RWPE1 (cell line): Measurements from ENCODE around the gene CNOT1.
"Not testable (repeated sequence)": the region's sequence is repeated elsewhere in the genome, so short reads cannot be mapped to it uniquely, and the experiment has no call there.

Source experiments
- CTCF ChIA-PET: fragments of 350-600 bp; sonication (Branson Sonifier 250); formaldehyde crosslinking; extraction: SDS; loops from one replicate; lab custom pipeline; 2021; lab: Yijun Ruan, JAX
- POLR2A ChIA-PET: fragments of 400-600 bp; formaldehyde crosslinking; extraction: SDS; loops from one replicate; lab custom pipeline; 2020; ENCODE audit warnings: antibody characterized with exemption; ENCODE audit not compliant: low non-redundant PET; lab: Yijun Ruan, JAX
- DNase-seq: peaks from one replicate; pipeline ENCODE4 v3.0.0; 2012; ENCODE audit warnings: low spot score
- H3K27ac ChIP-seq: fragments of 450-650 bp; 2 replicates; pipeline ENCODE4 v1.5.1; 2017
- CTCF ChIP-seq: fragments of 450-650 bp; conservative IDR thresholded peaks from 2 replicates; pipeline ENCODE4 v1.5.1; 2017; ENCODE audit warnings: low read depth, mild to moderate bottlenecking

The CNOT1 gene

GRCh38 chr16:58661199-58661830, 31.7 kb upstream of the CNOT1 start:
- POLR2A ChIA-PET: no interaction called here
- CTCF ChIA-PET: interaction anchor here (0.6 to 0.8 kb wide), 2 partner anchors 33 to 83 kb away, joined by 3 to 4 read pairs; no protein-coding TSS in a partner anchor
- DNase-seq: peak; percentile 86
- TF ChIP-seq CTCF: peak; percentile 75
- H3K27ac ChIP-seq: no peak overlapping the region

- H3K27ac ChIP-seq, POLR2A ChIA-PET, DNase-seq: not testable (repeated sequence)
- CTCF ChIA-PET: interaction anchor here (0.7 kb wide), 1 partner anchor 147 kb away, joined by 7 read pairs; no protein-coding TSS in a partner anchor
Measured at GRCh38 chr16:58659911-58660310, 30.3 kb upstream of the CNOT1 start.

- no peak for TF ChIP-seq CTCF
- H3K27ac ChIP-seq: no peak overlapping the region
- CTCF ChIA-PET: no interaction called here
- POLR2A ChIA-PET: interaction anchor here (0.6 kb wide), 1 partner anchor 41 kb away, joined by 3 read pairs; no protein-coding TSS in a partner anchor
- DNase-seq: no peak
Measured at GRCh38 chr16:58658796-58659211, 29.2 kb upstream of the CNOT1 start.

- ChIA-PET POLR2A (interaction anchor here (0.7 kb wide), 1 partner anchor 11 kb away, joined by 10 read pairs; no protein-coding TSS in a partner anchor), CTCF (interaction anchor here (0.6 kb wide), 1 partner anchor 9 kb away, joined by 3 read pairs; no protein-coding TSS in a partner anchor)
- no peak for DNase-seq
- no peak overlapping the region for H3K27ac ChIP-seq
- no peak for TF ChIP-seq CTCF
Measured at GRCh38 chr16:58656899-58657298, 27.3 kb upstream of the CNOT1 start.

GRCh38 chr16:58655215-58655596, 25.6 kb upstream of the CNOT1 start:
- ChIA-PET POLR2A (no interaction called here), CTCF (no interaction called here)
- no peak for TF ChIP-seq CTCF
- no peak for DNase-seq
- H3K27ac ChIP-seq: no peak overlapping the region

- no peak for DNase-seq
- ChIA-PET POLR2A (no interaction called here), CTCF (interaction anchor here (0.7 kb wide), 1 partner anchor 430 kb away, joined by 4 read pairs; no protein-coding TSS in a partner anchor)
- TF ChIP-seq CTCF: no peak
- H3K27ac ChIP-seq: no peak overlapping the region
Measured at GRCh38 chr16:58654560-58655214, 25.1 kb upstream of the CNOT1 start.
